DOHH2 (cell line): ENCODE results near the gene GCNA.

Source experiments
- CTCF ChIP-seq: fragments of 200-600 bp; sonication (generic); IDR thresholded peaks from one replicate; pipeline ENCODE4 v1.5.1; 2014; ENCODE audit warnings: antibody characterized with exemption, mild to moderate bottlenecking, low read depth, low read length; ENCODE audit not compliant: poor library complexity, severe bottlenecking
- EZH2phosphoT487 ChIP-seq: fragments of 200-600 bp; sonication (generic); IDR thresholded peaks from 2 replicates; pipeline ENCODE4 v1.6.1; 2017; ENCODE audit warnings: borderline replicate concordance, mild to moderate bottlenecking, antibody characterized with exemption, low read length, moderate library complexity, mixed read lengths

- TF ChIP-seq CTCF (no peak), EZH2phosphoT487 (no peak)
Observed at GRCh38 chrX:71650333-71650969, 72.2 kb downstream of the GCNA start.
